ENCODE measurements around the gene CCM2L. TPM values are rescaled to one million over a fixed set of nuclear protein-coding genes. Genes with fewer than 3 reads are reported as not detected.

CCM2L gene
- total RNA-seq, 5 donors from 2014 or later (not counting 1 experiment from before 2014, with no cell fraction given), result not detected

- ChIA-PET POLR2A (no interaction called here), CTCF (no interaction called here)
- Mint-ChIP-seq H3K4me3 (no peak overlapping the region), H3K4me1 (peaks cover 0 to 6% (median 3%) of the 10 kb centered on the region in 3 donors), H3K27ac (no peak overlapping the region), H3K27me3 (peaks cover 6 to 7% of the 10 kb centered on the region in 2 donors), H3K36me3 (no peaks in the 10 kb centered on the region), H3K9me3 (no peaks in the 10 kb centered on the region)
- peaks cover 0 to 27% of the 10 kb centered on the region in 2 experiments for H3K27me3 ChIP-seq (replicated peaks in 1 of 2; ENCODE audit: control insufficient read depth in 2 of 2, extremely low read depth in 1 of 2, insufficient read depth in 2 of 2, low read length in 1 of 2)
- no peak overlapping the region for H3K27ac ChIP-seq (ENCODE audit: low read length)
- H3K4me3 ChIP-seq (ENCODE audit: control insufficient read depth in 1 of 2, extremely low read depth in 1 of 2, low read length in 1 of 2), result no peak overlapping the region
- no peak for ATAC-seq (replicated peaks in 1 of 4)
- H3K4me1 ChIP-seq (ENCODE audit: control insufficient read depth in 1 of 2, extremely low read depth in 1 of 2, insufficient read depth in 2 of 2, low read length in 2 of 2), result peaks cover 0 to 3% of the 10 kb centered on the region in 2 experiments
- H3K36me3 ChIP-seq (ENCODE audit: control insufficient read depth in 2 of 2, extremely low read depth in 1 of 2, insufficient read depth in 1 of 2, low read length in 1 of 2), result no peaks in the 10 kb centered on the region
- 100% methylated on average over 1 of the region's 2 CpGs for WGBS (ENCODE audit: insufficient coverage)
- no peaks in the 10 kb centered on the region for H3K9me3 ChIP-seq
- no peak for DNase-seq
Observed at GRCh38 chr20:32003325-32003724, 6.9 kb upstream of the CCM2L start.

GRCh38 chr20:32004963-32005362, 5.3 kb upstream of the CCM2L start:
- Histone ChIP-seq H3K27ac (ENCODE audit: low read length) (no peak overlapping the region), H3K4me3 (ENCODE audit: control insufficient read depth in 1 of 2, extremely low read depth in 1 of 2, low read length in 1 of 2) (no peak overlapping the region), H3K9me3 (no peaks in the 10 kb centered on the region), H3K36me3 (ENCODE audit: control insufficient read depth in 2 of 2, extremely low read depth in 1 of 2, insufficient read depth in 1 of 2, low read length in 1 of 2) (no peaks in the 10 kb centered on the region), H3K4me1 (ENCODE audit: control insufficient read depth in 1 of 2, extremely low read depth in 1 of 2, insufficient read depth in 2 of 2, low read length in 2 of 2) (peaks cover 0 to 3% of the 10 kb centered on the region in 2 experiments), H3K27me3 (replicated peaks in 1 of 2; ENCODE audit: control insufficient read depth in 2 of 2, extremely low read depth in 1 of 2, insufficient read depth in 2 of 2, low read length in 1 of 2) (peaks cover 0 to 26% of the 10 kb centered on the region in 2 experiments)
- POLR2A ChIA-PET, result no interaction called here
- Mint-ChIP-seq H3K4me1 (peaks cover 0 to 6% (median 3%) of the 10 kb centered on the region in 3 donors), H3K9me3 (no peaks in the 10 kb centered on the region), H3K27me3 (peaks cover 7 to 12% of the 10 kb centered on the region in 2 donors), H3K36me3 (no peaks in the 10 kb centered on the region), H3K27ac (no peak overlapping the region), H3K4me3 (no peak overlapping the region)
- DNase-seq, result no peak
- ATAC-seq (replicated peaks in 1 of 4), result no peak
- CTCF ChIA-PET, result no interaction called here

GRCh38 chr20:32006053-32006452, 4.2 kb upstream of the CCM2L start:
- Mint-ChIP-seq H3K27ac (no peak overlapping the region), H3K4me1 (peaks cover 0 to 6% (median 3%) of the 10 kb centered on the region in 3 donors)
- POLR2A ChIA-PET, result no interaction called here

GRCh38 chr20:32006841-32007786, 3.1 kb upstream of the CCM2L start:
- 83% methylated on average over 1 of the region's 8 CpGs for WGBS (ENCODE audit: insufficient coverage)
- H3K9me3 Mint-ChIP-seq, result no peaks in the 10 kb centered on the region
- Histone ChIP-seq H3K9me3 (no peaks in the 10 kb centered on the region), H3K27ac (ENCODE audit: low read length) (no peak overlapping the region), H3K27me3 (replicated peaks in 1 of 2; ENCODE audit: control insufficient read depth in 2 of 2, extremely low read depth in 1 of 2, insufficient read depth in 2 of 2, low read length in 1 of 2) (peaks cover 0 to 32% of the 10 kb centered on the region in 2 experiments), H3K4me1 (ENCODE audit: control insufficient read depth in 1 of 2, extremely low read depth in 1 of 2, insufficient read depth in 2 of 2, low read length in 2 of 2) (peaks cover 0 to 3% of the 10 kb centered on the region in 2 experiments), H3K36me3 (ENCODE audit: control insufficient read depth in 2 of 2, extremely low read depth in 1 of 2, insufficient read depth in 1 of 2, low read length in 1 of 2) (no peaks in the 10 kb centered on the region), H3K4me3 (ENCODE audit: control insufficient read depth in 1 of 2, extremely low read depth in 1 of 2, low read length in 1 of 2) (no peak overlapping the region)
- ChIA-PET POLR2A (no interaction called here), CTCF (no interaction called here)
- H3K4me3 Mint-ChIP-seq, result no peak overlapping the region
- DNase-seq (no peak), ATAC-seq (replicated peaks in 1 of 4) (no peak)
- H3K36me3 Mint-ChIP-seq, result no peaks in the 10 kb centered on the region
- H3K4me1 Mint-ChIP-seq, result peaks cover 0 to 6% (median 3%) of the 10 kb centered on the region in 3 donors
- H3K27me3 Mint-ChIP-seq, result peaks cover 9 to 12% of the 10 kb centered on the region in 2 donors
- H3K27ac Mint-ChIP-seq, result no peak overlapping the region

More at GRCh38 chr20:32006053-32006452, 4.2 kb upstream of the CCM2L start:
- H3K36me3 ChIP-seq (ENCODE audit: control insufficient read depth in 2 of 2, extremely low read depth in 1 of 2, insufficient read depth in 1 of 2, low read length in 1 of 2), result no peaks in the 10 kb centered on the region
- H3K27me3 Mint-ChIP-seq, result peaks cover 6 to 9% of the 10 kb centered on the region in 2 donors
- ATAC-seq (replicated peaks in 1 of 4) (no peak), DNase-seq (no peak)
- no peak overlapping the region for H3K4me3 Mint-ChIP-seq
- CTCF ChIA-PET, result interaction anchor here in 1 of 2 donors (0.7 kb wide), 1 partner anchor 1374 kb away, joined by 3 read pairs; no protein-coding TSS in a partner anchor
- no peak overlapping the region for H3K4me3 ChIP-seq (ENCODE audit: control insufficient read depth in 1 of 2, extremely low read depth in 1 of 2, low read length in 1 of 2)
- H3K27ac ChIP-seq (ENCODE audit: low read length), result no peak overlapping the region
- WGBS (ENCODE audit: insufficient coverage), result 86% methylated on average over 3 of the region's 5 CpGs
- H3K36me3 Mint-ChIP-seq, result no peaks in the 10 kb centered on the region
- H3K9me3 Mint-ChIP-seq, result no peaks in the 10 kb centered on the region
- peaks cover 0 to 3% of the 10 kb centered on the region in 2 experiments for H3K4me1 ChIP-seq (ENCODE audit: control insufficient read depth in 1 of 2, extremely low read depth in 1 of 2, insufficient read depth in 2 of 2, low read length in 2 of 2)
- H3K9me3 ChIP-seq, result no peaks in the 10 kb centered on the region
- peaks cover 0 to 30% of the 10 kb centered on the region in 2 experiments for H3K27me3 ChIP-seq (replicated peaks in 1 of 2; ENCODE audit: control insufficient read depth in 2 of 2, extremely low read depth in 1 of 2, insufficient read depth in 2 of 2, low read length in 1 of 2)

GRCh38 chr20:32007787-32008616, 2.2 kb upstream of the CCM2L start:
- Histone ChIP-seq H3K4me1 (ENCODE audit: control insufficient read depth in 1 of 2, extremely low read depth in 1 of 2, insufficient read depth in 2 of 2, low read length in 2 of 2) (peaks cover 0 to 3% of the 10 kb centered on the region in 2 experiments), H3K36me3 (ENCODE audit: control insufficient read depth in 2 of 2, extremely low read depth in 1 of 2, insufficient read depth in 1 of 2, low read length in 1 of 2) (no peaks in the 10 kb centered on the region), H3K9me3 (no peaks in the 10 kb centered on the region), H3K27ac (ENCODE audit: low read length) (no peak overlapping the region), H3K27me3 (replicated peaks in 1 of 2; ENCODE audit: control insufficient read depth in 2 of 2, extremely low read depth in 1 of 2, insufficient read depth in 2 of 2, low read length in 1 of 2) (peaks cover 0 to 30% of the 10 kb centered on the region in 2 experiments), H3K4me3 (ENCODE audit: control insufficient read depth in 1 of 2, extremely low read depth in 1 of 2, low read length in 1 of 2) (no peak overlapping the region)
- Mint-ChIP-seq H3K4me3 (no peak overlapping the region), H3K36me3 (no peaks in the 10 kb centered on the region), H3K27ac (no peak overlapping the region), H3K9me3 (no peaks in the 10 kb centered on the region), H3K27me3 (peaks cover 9 to 12% of the 10 kb centered on the region in 2 donors), H3K4me1 (peaks cover 0 to 6% (median 3%) of the 10 kb centered on the region in 3 donors)
- DNase-seq (no peak), ATAC-seq (replicated peaks in 1 of 4) (no peak)
- ChIA-PET CTCF (no interaction called here), POLR2A (no interaction called here)
- 65% methylated on average over 8 of the region's 10 CpGs for WGBS (ENCODE audit: insufficient coverage)

- Mint-ChIP-seq H3K9me3 (no peaks in the 10 kb centered on the region), H3K27ac (no peak overlapping the region), H3K4me3 (no peak overlapping the region), H3K36me3 (no peaks in the 10 kb centered on the region), H3K27me3 (peaks cover 12% of the 10 kb centered on the region in 2 donors), H3K4me1 (peaks cover 0 to 6% (median 3%) of the 10 kb centered on the region in 3 donors)
- Histone ChIP-seq H3K36me3 (ENCODE audit: control insufficient read depth in 2 of 2, extremely low read depth in 1 of 2, insufficient read depth in 1 of 2, low read length in 1 of 2) (no peaks in the 10 kb centered on the region), H3K27me3 (replicated peaks in 1 of 2; ENCODE audit: control insufficient read depth in 2 of 2, extremely low read depth in 1 of 2, insufficient read depth in 2 of 2, low read length in 1 of 2) (peaks cover 0 to 33% of the 10 kb centered on the region in 2 experiments), H3K27ac (ENCODE audit: low read length) (no peak overlapping the region), H3K4me1 (ENCODE audit: control insufficient read depth in 1 of 2, extremely low read depth in 1 of 2, insufficient read depth in 2 of 2, low read length in 2 of 2) (peaks cover 0 to 3% of the 10 kb centered on the region in 2 experiments), H3K9me3 (no peaks in the 10 kb centered on the region), H3K4me3 (ENCODE audit: control insufficient read depth in 1 of 2, extremely low read depth in 1 of 2, low read length in 1 of 2) (no peak overlapping the region)
- DNase-seq (no peak), ATAC-seq (replicated peaks in 1 of 4) (no peak)
- ChIA-PET POLR2A (no interaction called here), CTCF (interaction anchor here in 1 of 2 donors (0.7 kb wide), 1 partner anchor 695 kb away, joined by 3 read pairs; no protein-coding TSS in a partner anchor)
- 90% methylated on average over 3 of the region's 7 CpGs for WGBS (ENCODE audit: insufficient coverage)
Observed at GRCh38 chr20:32009564-32009963, 674 bp upstream of the CCM2L start.

Measured in T-cell (primary cell).